Left ventricle myocardium inferior (tissue), 1 donor: ENCODE measurements around the gene EMX1. TPM values are rescaled to one million over a fixed set of nuclear protein-coding genes. Genes with fewer than 3 reads are reported as not detected.

Experiments used
- DNase-seq: peaks from one replicate; pipeline ENCODE4 v3.0.0-alpha.2; 2020
- H3K27ac ChIP-seq: fragments of 200-600 bp; replicated peaks from 2 replicates; pipeline ENCODE4 v1.8.0; 2021
- H3K27me3 ChIP-seq: fragments of 200-600 bp; 2 replicates; pipeline ENCODE4 v1.8.0; 2021; ENCODE audit warnings: low read depth
- H3K36me3 ChIP-seq: fragments of 200-600 bp; 2 replicates; pipeline ENCODE4 v1.8.0; 2021
- H3K4me1 ChIP-seq: fragments of 200-600 bp; 2 replicates; pipeline ENCODE4 v1.8.0; 2021
- H3K4me3 ChIP-seq: fragments of 200-600 bp; 2 replicates; pipeline ENCODE4 v1.8.0; 2021; ENCODE audit warnings: mild to moderate bottlenecking, moderate library complexity
- H3K9me3 ChIP-seq: fragments of 200-600 bp; replicated peaks from 2 replicates; pipeline ENCODE4 v1.8.0; 2021
- CTCF ChIP-seq: fragments of 200-600 bp; IDR thresholded peaks from 2 replicates; pipeline ENCODE4 v1.8.0; 2021; ENCODE audit warnings: antibody characterized with exemption, mild to moderate bottlenecking, borderline replicate concordance
- intact Hi-C: fragments of 100-400 bp; cut with micrococcal nuclease; formaldehyde crosslinking; loops from one replicate; pipeline ENCODE4 v1.11.0; 2022
- total RNA-seq: library from RNA; stranded (reverse); fragmentation: NEBNext Ultra II Directional; extraction: Animal tissue kit (Norgen Biotek cat#: 25700); gene quantifications from one replicate; pipeline ENCODE4 v1.2.1, GENCODE V29; 2021
- donor health status: DM: no; HTN: yes; CAD: no; lungs with severe emphysema.

EMX1 gene
- total RNA-seq, 1 donor from 2014 or later: not detected

- TF ChIP-seq CTCF: no peak
- intact Hi-C loops: no loop called here
- Histone ChIP-seq H3K27me3 (no peaks in the 10 kb centered on the region), H3K4me3 (peak overlapping the region; percentile 24), H3K36me3 (peaks cover 11% of the 10 kb centered on the region), H3K9me3 (no peaks in the 10 kb centered on the region), H3K4me1 (peaks cover 79% of the 10 kb centered on the region), H3K27ac (peak overlapping the region; percentile 93)
- DNase-seq: peak; percentile 71
Measured at GRCh38 chr2:72984172-72984671, 66.9 kb downstream of the EMX1 start.

Other genes starting within 250 kb of the EMX1 start
- gene EXOC6B, start 91.5 kb upstream of the EMX1 start, total RNA-seq: 139 TPM
- 53.5 TPM for gene SPR, start 30.1 kb upstream of the EMX1 start, total RNA-seq
- 9.9 TPM for gene SFXN5, start 154.2 kb downstream of the EMX1 start, total RNA-seq
- 21.8 TPM for gene RAB11FIP5, start 195.4 kb downstream of the EMX1 start, total RNA-seq